Breast epithelium (tissue), 3 donors: Measurements from ENCODE around the gene POTEH.
"Not testable (repeated sequence)": the region's sequence is repeated elsewhere in the genome, so short reads cannot be mapped to it uniquely, and the experiment has no call there.

Experiments
- POLR2A ChIP-seq: fragments of 450-650 bp; IDR thresholded peaks from one replicate; pipeline ENCODE4 v1.6.1; 2016; ENCODE audit warnings: antibody characterized with exemption, mild to moderate bottlenecking, moderate library complexity
- POLR2AphosphoS5 ChIP-seq, 3 donors: sonication (generic); formaldehyde crosslinking; IDR thresholded peaks; one replicate each; pipeline ENCODE4 v1.6.1; 2017; ENCODE audit warnings: antibody characterized with exemption in 3 of 3
- TF ChIP-seq, protein P1 (sequence below), 3 donors: fragments of 450-650 bp; IDR thresholded peaks; one replicate each; pipeline ENCODE4 v1.5.1; 2016 to 2017; ENCODE audit warnings: antibody characterized with exemption in 3 of 3, mild to moderate bottlenecking in 3 of 3, moderate library complexity in 3 of 3

DNA sequence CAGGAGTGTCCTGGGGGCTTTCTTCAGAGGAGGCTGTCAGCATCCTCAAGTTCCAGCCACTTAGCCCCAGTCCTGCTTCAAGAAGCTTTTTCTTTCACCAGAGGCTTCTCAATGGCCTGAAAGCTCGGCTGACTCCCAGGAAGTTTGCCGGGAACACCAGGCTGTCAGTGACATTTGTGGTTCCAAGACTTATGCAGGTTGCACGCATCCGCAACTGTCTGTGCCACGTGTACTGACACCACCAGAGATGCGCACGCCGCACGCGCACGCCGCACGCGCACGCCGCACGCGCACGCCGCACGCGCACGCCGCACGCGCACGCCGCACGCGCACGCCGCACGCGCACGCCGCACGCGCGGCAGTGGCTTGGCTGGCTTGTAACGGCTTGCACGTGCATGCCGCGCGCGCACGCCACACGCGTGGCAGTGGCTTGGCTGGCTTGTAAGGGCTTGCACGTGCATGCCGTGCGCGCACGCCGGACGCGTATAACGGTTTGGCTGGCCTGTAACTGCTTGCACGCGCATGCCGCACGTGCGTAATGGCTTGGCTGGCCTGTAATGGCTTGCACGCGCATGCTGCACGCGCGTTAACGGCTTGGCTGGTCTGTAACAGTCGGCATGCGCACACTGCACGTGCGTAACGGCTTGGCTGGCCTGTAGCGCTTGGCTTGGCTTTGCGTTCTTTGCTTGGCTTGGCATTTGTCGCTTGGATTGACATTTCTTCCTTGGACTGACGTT is 646 bp upstream of the POTEH start:
- TF ChIP-seq, protein P1, sequence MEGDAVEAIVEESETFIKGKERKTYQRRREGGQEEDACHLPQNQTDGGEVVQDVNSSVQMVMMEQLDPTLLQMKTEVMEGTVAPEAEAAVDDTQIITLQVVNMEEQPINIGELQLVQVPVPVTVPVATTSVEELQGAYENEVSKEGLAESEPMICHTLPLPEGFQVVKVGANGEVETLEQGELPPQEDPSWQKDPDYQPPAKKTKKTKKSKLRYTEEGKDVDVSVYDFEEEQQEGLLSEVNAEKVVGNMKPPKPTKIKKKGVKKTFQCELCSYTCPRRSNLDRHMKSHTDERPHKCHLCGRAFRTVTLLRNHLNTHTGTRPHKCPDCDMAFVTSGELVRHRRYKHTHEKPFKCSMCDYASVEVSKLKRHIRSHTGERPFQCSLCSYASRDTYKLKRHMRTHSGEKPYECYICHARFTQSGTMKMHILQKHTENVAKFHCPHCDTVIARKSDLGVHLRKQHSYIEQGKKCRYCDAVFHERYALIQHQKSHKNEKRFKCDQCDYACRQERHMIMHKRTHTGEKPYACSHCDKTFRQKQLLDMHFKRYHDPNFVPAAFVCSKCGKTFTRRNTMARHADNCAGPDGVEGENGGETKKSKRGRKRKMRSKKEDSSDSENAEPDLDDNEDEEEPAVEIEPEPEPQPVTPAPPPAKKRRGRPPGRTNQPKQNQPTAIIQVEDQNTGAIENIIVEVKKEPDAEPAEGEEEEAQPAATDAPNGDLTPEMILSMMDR (IDR thresholded peaks at IDR 0.05): not testable (repeated sequence)
- TF ChIP-seq POLR2AphosphoS5 (IDR thresholded peaks at IDR 0.05); POLR2A: not testable (repeated sequence)
